ENCODE measurements around the gene CLP1. TPM values are rescaled to one million over a fixed set of nuclear protein-coding genes. Genes with fewer than 3 reads are reported as not detected.

Gene CLP1
- total and polyA plus RNA-seq, 7 donors: 3.9 to 23.2 (median 13.2) TPM

GRCh38 chr11:57709802-57710367 lies 52.3 kb downstream of the CLP1 start:
- no peaks in the 10 kb centered on the region for H3K9me3 ChIP-seq
- no peak for DNase-seq
- TF ChIP-seq EP300 (IDR thresholded peaks at IDR 0.05) (no peak), POLR2AphosphoS5 (IDR thresholded peaks at IDR 0.05) (no peak), POLR2A (IDR thresholded peaks at IDR 0.05) (no peak), CTCF (IDR thresholded peaks at IDR 0.05) (no peak)
- intact Hi-C loops (cut with DNase I): loop anchor here (5.0 kb wide), 2 partner anchors 43 to 52 kb away; partner anchors contain the start of genes CTNND1 and ZDHHC5
- no peaks in the 10 kb centered on the region for H3K27me3 ChIP-seq
- no peak overlapping the region for H3K27ac ChIP-seq
- 92% methylated on average over 5 of the region's 5 CpGs for WGBS, 2 donors
- H3K4me1 ChIP-seq: peaks cover 0 to 39% (median 33%) of the 10 kb centered on the region in 4 donors
- H3K4me3 ChIP-seq: no peak overlapping the region
- peaks cover 0 to 15% (median 2%) of the 10 kb centered on the region in 4 donors for H3K36me3 ChIP-seq

Small RNA genes within 50 kb of the gene (small RNA-seq; reads per million reads assigned to genes)
- 523 to 842 (median 534) reads per million in 3 donors for gene MIR130A

Other genes starting within 250 kb of the CLP1 start
- 10 to 100 TPM; 25.2 to 43.9 (median 31.9) TPM for gene SLC43A3, start 230.6 kb upstream of the CLP1 start, total RNA-seq
- 10 to 100 TPM; 11.3 to 16.9 (median 12.6) TPM for gene SLC43A3, start 230.6 kb upstream of the CLP1 start, polyA plus RNA-seq
- gene RTN4RL2, start 197.2 kb upstream of the CLP1 start, total RNA-seq: under 1 TPM in 2 of 4 donors, not detected in 2; 0.41 to 0.66 TPM
- under 1 TPM in 2 of 3 donors, not detected in 1; 0.60 to 0.63 TPM for gene RTN4RL2, start 197.2 kb upstream of the CLP1 start, polyA plus RNA-seq
- gene SLC43A1, start 142.1 kb upstream of the CLP1 start, total RNA-seq: 10 to 100 TPM; 19.1 to 32.4 (median 27.4) TPM
- gene SLC43A1, start 142.1 kb upstream of the CLP1 start, polyA plus RNA-seq: 10 to 100 TPM in 1 of 3 donors, 1 to 10 TPM in 1, under 1 TPM in 1; 0.92 to 14.3 (median 5.4) TPM
- gene TIMM10, start 127.0 kb upstream of the CLP1 start, total RNA-seq: 10 to 100 TPM; 22.4 to 59.7 (median 33.0) TPM
- gene TIMM10, start 127.0 kb upstream of the CLP1 start, polyA plus RNA-seq: 10 to 100 TPM; 48.0 to 62.9 (median 52.7) TPM
- not detected for gene SMTNL1, start 120.2 kb upstream of the CLP1 start, total RNA-seq
- not detected for gene SMTNL1, start 120.2 kb upstream of the CLP1 start, polyA plus RNA-seq
- 10 to 100 TPM; 26.5 to 37.8 (median 32.5) TPM for gene UBE2L6, start 90.1 kb upstream of the CLP1 start, total RNA-seq
- 100 to 1,000 TPM in 1 of 3 donors, 10 to 100 TPM in 2; 42.6 to 106 (median 62.9) TPM for gene UBE2L6, start 90.1 kb upstream of the CLP1 start, polyA plus RNA-seq
- 100 to 1,000 TPM; 214 to 397 (median 295) TPM for gene SERPING1, start 60.1 kb upstream of the CLP1 start, total RNA-seq
- gene SERPING1, start 60.1 kb upstream of the CLP1 start, polyA plus RNA-seq: 100 to 1,000 TPM in 1 of 3 donors, 10 to 100 TPM in 2; 24.5 to 147 (median 49.9) TPM
- gene YPEL4, start 7.8 kb upstream of the CLP1 start, total RNA-seq: 1 to 10 TPM; 1.5 to 4.4 (median 2.8) TPM
- gene YPEL4, start 7.8 kb upstream of the CLP1 start, polyA plus RNA-seq: 1 to 10 TPM; 1.2 to 3.0 (median 1.4) TPM
- 10 to 100 TPM; 25.3 to 34.3 (median 28.1) TPM for gene ZDHHC5, start 10.4 kb downstream of the CLP1 start, total RNA-seq
- 10 to 100 TPM; 13.6 to 42.5 (median 13.8) TPM for gene ZDHHC5, start 10.4 kb downstream of the CLP1 start, polyA plus RNA-seq
- gene MED19, start 54.5 kb downstream of the CLP1 start, total RNA-seq: 10 to 100 TPM in 3 of 4 donors, 1 to 10 TPM in 1; 8.3 to 14.9 (median 12.8) TPM
- gene MED19, start 54.5 kb downstream of the CLP1 start, polyA plus RNA-seq: 10 to 100 TPM; 14.4 to 18.5 (median 16.3) TPM
- gene TMX2, start 54.8 kb downstream of the CLP1 start, total RNA-seq: 10 to 100 TPM; 29.1 to 47.8 (median 40.7) TPM
- gene TMX2, start 54.8 kb downstream of the CLP1 start, polyA plus RNA-seq: 100 to 1,000 TPM in 1 of 3 donors, 10 to 100 TPM in 2; 25.2 to 136 (median 26.8) TPM
- gene SELENOH, start 83.7 kb downstream of the CLP1 start, total RNA-seq: 100 to 1,000 TPM; 130 to 188 (median 132) TPM
- gene SELENOH, start 83.7 kb downstream of the CLP1 start, polyA plus RNA-seq: 100 to 1,000 TPM; 149 to 180 (median 156) TPM
- not detected for gene BTBD18, start 94.1 kb downstream of the CLP1 start, total RNA-seq
- gene BTBD18, start 94.1 kb downstream of the CLP1 start, polyA plus RNA-seq: under 1 TPM in 1 of 3 donors, not detected in 2; 0.03 TPM
- gene CTNND1, start 104.0 kb downstream of the CLP1 start, total RNA-seq: 100 to 1,000 TPM in 1 of 4 donors, 10 to 100 TPM in 3; 66.0 to 102 (median 86.9) TPM
- gene CTNND1, start 104.0 kb downstream of the CLP1 start, polyA plus RNA-seq: 100 to 1,000 TPM in 1 of 3 donors, 10 to 100 TPM in 2; 84.7 to 132 (median 99.9) TPM